Stimulated activated CD8-positive, alpha-beta memory T cell treated with anti-CD3 and anti-CD28 coated beads, Interleukin-7, amount 100 ng/mL, for 1 hour (primary cell): ENCODE measurements around the gene SETBP1.

ENCODE experiments used
- DNase-seq, 2 donors: peaks; one replicate each; pipeline ENCODE4 v3.0.0-alpha.2; 2020; ENCODE audit warnings: low read depth in 2 of 2

SETBP1 gene

GRCh38 chr18:44870631-44871502, 190.2 kb downstream of the SETBP1 start:
- DNase-seq: no peak

DNA sequence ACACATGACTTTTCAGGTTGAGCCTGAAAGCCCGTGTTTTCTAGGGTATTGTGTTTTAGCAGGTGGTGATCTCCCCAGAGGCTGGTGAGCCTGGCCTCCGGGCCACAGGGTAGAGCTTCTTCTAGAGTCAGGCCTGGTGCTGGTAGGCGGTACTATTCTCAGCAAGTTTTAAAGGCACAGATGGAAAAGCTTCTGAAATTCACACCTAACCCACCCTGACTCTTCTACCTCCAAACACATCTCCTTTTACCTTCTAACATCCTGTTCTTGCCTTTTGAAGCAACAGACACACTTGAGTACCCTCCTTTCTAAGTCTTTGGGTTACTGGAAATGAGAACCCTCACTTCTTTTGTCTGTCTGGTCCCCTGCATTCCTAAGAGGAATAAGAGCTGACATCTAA, 191.1 kb downstream of the SETBP1 start:
- no peak for DNase-seq

DNA sequence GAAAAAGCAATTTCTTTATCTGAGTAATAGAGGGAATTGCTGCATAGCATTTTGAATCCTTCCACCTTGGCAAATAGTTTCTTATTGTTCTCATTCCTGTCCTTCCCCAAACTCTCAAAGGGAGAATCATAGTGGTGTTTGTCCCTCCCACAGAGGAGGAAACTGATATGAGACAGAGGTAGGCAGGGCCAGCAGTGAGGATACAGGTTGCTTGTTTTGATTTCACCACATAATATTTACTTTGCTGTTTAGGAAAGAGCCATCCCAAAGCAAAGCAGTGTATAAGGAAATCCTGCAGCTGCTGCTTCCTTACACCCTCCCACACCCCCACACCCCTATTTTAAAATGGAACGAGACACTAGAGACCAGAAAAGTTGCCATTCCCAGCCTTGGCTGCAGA, 195.3 kb downstream of the SETBP1 start:
- DNase-seq: no peak

GRCh38 chr18:44876755-44877154, 196.1 kb downstream of the SETBP1 start:
- DNase-seq: no peak

- DNase-seq: no peak
Observed at GRCh38 chr18:44878335-44878734, 197.6 kb downstream of the SETBP1 start.

DNA sequence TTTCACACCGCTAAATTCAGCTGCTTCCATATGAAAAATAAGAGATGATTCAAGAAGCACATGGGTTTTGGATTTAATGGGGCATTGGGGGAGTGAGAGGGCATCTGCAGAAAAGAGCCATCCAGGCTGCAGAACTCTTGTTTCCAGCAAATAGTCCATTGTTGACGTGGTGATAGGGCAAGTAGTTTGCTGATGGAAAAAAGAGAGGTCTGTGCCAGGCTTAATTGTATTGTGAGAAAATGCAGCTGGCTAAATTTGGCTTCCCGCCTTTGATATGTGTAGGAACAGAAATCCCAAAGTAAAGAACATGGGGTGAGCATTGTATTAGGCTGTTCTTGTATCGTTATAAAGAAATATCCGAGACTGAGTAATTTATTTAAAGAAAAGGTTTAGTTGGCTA, 199.5 kb downstream of the SETBP1 start:
- no peak for DNase-seq

DNA sequence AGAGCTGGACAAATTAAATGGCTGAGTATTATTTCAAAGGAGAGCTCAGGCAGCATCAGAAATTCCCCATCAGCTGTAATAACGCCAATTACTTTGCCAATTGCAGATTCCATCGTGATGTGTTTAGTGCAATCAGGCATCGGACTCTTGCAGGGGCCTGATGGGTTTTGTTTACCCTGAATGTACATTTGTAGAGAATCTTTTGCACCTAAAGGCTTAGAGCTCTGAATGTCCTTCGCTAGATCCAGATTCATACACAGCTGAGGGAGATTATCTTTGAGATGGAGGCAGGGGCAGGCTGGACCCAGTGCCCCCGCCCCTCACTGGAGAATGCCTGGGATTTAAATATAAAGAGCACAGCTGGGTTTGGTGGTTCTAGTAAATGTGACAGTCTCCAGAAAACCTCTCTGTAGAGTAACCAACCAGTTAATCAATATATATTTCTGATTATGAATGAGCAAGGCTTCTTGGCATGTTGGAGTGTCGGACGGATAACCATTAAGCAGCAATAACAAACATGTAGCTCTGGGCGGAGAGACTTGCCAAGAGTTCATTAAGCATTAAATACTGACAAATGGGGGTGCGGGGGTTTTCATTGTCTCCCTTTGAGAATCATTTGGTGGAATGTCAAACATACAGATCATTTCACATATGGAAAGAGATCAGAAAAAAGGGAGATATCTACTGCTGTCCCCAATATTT, 200.9 kb downstream of the SETBP1 start:
- DNase-seq: no peak

GRCh38 chr18:44882163-44882868, 201.6 kb downstream of the SETBP1 start:
- DNase-seq: no peak

- no peak for DNase-seq
Observed at GRCh38 chr18:44883671-44884070, 203.0 kb downstream of the SETBP1 start.

GRCh38 chr18:44884431-44884830, 203.7 kb downstream of the SETBP1 start:
- no peak for DNase-seq

DNA sequence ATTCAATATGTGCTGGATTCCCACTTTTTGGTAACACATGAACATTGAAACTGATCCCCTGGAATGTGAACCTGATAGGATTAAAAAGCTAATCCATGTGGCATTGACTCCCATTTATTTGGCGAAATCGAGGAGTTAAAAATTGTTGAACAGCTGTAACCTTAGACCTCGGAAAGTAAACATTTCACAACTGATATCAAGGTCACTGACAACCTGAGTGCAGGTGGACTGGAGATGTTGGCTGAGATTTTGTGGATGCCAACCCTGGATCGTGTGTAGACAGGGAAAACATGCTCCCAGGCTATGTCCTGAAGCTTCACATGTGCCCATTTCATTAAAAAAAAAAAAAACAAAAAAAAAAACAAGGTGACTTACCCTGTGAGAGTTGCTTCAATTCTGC, 204.8 kb downstream of the SETBP1 start:
- no peak for DNase-seq

DNA sequence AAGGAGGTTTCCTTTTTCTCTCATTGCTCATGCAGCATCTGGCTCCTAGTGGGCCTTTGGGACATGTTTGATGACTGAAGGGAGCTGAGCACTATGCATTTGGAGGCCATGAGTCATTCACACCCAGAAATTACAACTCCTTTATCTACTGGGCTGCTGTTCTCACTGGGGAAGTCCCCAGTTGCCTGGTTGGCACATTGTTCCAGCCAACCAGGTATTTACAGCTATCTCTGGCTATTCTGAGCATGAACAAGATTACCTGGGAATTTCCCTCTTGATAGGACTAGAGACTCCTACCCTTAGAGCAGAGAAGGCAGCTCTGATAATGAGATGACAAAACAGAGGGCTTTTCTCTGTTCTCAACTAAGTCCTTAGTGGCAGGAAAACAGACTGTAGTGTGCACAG, 206.5 kb downstream of the SETBP1 start:
- DNase-seq: no peak

- no peak for DNase-seq
Observed at GRCh38 chr18:44889111-44889510, 208.4 kb downstream of the SETBP1 start.

GRCh38 chr18:44893045-44893706, 212.5 kb downstream of the SETBP1 start:
- DNase-seq: no peak

GRCh38 chr18:44893966-44894365, 213.3 kb downstream of the SETBP1 start:
- no peak for DNase-seq

DNA sequence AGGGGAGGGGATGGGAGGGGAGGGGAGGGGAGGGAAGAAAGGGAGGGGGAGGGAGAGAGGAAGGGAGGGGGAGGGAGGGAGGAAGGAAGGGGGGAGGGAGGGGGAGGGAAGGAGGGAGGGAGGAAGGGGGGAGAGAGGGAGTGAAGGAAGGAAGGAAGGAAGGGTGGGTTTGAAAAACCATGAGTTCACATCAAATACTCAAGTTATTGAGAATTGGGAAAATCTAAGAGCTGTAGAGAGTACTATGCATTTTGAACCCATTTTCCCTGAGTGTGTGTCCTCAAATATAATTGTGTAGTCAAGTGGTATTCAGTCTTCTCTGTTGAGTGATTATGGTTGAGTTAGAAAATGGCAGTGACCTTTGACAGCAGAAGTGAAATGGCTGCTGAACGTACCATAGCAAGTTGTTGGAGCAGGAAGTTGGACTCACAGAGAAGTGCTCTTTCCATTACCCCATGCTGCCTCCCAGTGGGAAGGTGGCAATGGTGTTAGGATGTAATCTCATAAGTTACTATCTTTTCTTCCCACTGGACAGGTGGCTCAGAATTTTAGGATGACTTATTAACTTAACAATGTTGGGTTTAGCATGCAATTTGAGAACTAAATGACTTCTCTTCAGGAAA, 214.6 kb downstream of the SETBP1 start:
- no peak for DNase-seq

DNA sequence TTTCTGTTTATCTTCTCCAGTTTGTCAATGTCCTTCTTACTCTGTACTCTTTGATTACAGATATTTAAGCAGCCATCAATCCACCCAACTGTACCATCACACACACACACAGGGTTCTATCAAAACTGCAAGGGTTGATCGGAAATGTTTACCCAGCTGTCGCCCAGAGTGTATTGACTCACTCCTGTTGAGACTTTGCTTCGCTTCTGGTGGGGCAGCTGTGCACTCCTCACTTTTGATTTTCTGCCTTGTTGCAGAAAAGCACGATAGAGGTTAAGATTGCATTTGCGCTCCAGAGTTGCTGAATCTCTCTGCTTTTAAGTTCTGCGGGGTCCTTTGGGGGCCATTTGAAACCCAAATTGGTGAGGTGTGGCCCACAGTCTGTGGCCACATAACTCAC, 216.2 kb downstream of the SETBP1 start:
- DNase-seq: no peak

DNA sequence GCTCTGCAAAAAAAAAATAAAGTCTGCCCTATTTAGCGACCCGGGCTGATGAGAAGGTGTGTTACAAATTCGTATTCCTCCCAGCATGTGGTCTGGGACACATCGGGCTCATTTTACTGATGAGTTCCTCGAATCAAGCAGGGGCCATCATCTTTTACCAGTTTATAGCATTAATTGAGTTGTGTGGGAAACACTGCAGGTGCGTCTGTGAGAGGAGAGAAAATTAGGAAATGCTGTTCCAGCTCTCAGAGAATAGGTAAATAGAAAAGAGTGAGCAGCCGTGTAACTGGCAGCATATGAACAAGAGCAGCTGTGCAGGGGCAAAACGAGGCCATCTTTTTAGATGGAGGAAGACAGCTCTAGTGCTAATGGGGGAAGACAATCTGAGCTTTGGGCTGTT, 216.7 kb downstream of the SETBP1 start:
- no peak for DNase-seq

DNA sequence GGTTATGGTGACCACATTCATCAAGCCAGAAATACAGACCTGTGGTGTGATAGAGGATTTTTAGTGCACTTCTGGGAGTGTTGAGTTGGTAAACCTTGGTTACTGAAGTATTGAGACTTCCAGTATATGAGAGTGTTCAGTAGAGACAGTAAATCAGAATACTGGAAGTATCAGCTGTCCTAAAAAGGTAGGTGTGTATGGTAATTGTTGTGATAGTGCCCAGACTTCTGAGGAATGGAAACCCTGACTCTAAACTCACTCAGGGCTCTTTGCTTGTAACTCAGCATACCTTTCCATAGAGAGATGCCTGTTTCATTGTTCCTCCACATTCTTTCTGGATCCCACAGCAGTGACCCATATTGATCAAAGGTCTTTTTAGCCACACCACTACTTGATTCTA, 217.1 kb downstream of the SETBP1 start:
- DNase-seq: no peak

- DNase-seq: no peak
Observed at GRCh38 chr18:44898498-44898897, 217.8 kb downstream of the SETBP1 start.

DNA sequence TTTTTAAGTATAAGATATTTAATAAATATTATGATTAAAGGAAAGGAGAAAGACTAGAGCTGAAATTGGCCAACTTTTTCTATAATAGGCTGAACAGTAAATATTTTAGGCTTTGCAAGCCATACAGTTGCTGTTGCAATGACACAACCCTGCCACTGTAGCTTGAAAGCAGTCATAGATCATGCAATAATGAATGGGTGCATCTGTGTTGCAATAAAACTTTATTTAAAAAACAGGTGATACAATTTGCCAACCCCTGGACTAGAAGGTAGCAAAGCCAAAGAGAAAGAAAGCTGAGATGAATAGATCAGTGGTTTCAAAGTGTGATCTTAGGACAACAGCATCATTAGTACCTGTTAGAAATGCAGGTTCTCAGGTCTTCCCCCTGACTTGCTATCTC, 219.1 kb downstream of the SETBP1 start:
- no peak for DNase-seq

DNA sequence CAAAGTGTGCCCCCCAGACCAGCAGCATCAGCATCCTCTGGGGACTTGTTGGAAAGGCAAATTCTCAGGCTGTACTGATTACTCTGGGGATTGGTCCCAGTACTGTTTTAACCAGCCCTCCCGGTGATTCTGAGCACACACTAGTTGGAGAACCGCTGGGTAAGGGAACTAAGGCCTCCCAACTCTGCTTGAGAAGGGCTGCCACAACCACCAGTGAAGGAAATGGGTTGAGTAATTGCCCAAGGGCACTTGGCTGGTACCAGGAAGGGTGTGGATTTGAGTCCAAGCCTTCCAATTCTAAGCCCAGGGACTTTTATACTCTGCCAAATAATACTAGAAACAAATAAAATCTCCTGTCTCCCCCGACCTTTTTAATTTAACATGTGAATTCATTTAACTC, 219.9 kb downstream of the SETBP1 start:
- no peak for DNase-seq
